H1 (cell line): Measurements from ENCODE around the gene SULF2. TPM values are rescaled to one million over a fixed set of nuclear protein-coding genes. Genes with fewer than 3 reads are reported as not detected.

Experiments
- CTCF ChIA-PET: fragments of 300-600 bp; sonication (Branson Sonifier 250); formaldehyde crosslinking; loops from one replicate; lab custom pipeline; 2021; ENCODE audit not compliant: partially characterized antibody; lab: Charles Lee
- POLR2A ChIA-PET: fragments of 300-600 bp; sonication (Branson Sonifier 250); formaldehyde crosslinking; loops from one replicate; lab custom pipeline; 2021; ENCODE audit warnings: inconsistent platforms; ENCODE audit not compliant: partially characterized antibody; lab: Charles Lee
- DNase-seq, 2 experiments: peaks; one replicate each; pipeline versions ENCODE4 v3.0.0 to v3.0.0-alpha.2; 2010 to 2022; ENCODE audit warnings: low spot score in 2 of 2, low read depth in 1 of 2, mixed read lengths in 1 of 2
- FAIRE-seq: peaks from 2 replicates; lab custom pipeline; 2011; peaks lifted over from hg19 to GRCh38; lab: Jason Lieb, UNC
- H2AFZ ChIP-seq: 2 replicates; pipeline ENCODE4 v1.8.1; 2012; ENCODE audit warnings: low read length, inconsistent platforms
- H2AK5ac ChIP-seq: 2 replicates; pipeline ENCODE4 v1.6.1; 2013; ENCODE audit warnings: low read depth, low read length
- H2BK120ac ChIP-seq: replicated peaks from 2 replicates; pipeline ENCODE3; 2013; ENCODE audit warnings: low read depth, low read length, inconsistent platforms
- H2BK12ac ChIP-seq: 2 replicates; pipeline ENCODE4 v1.6.1; 2013; ENCODE audit warnings: low read depth, low read length
- H2BK15ac ChIP-seq: 2 replicates; pipeline ENCODE4 v1.6.1; 2013; ENCODE audit warnings: low read length
- H2BK20ac ChIP-seq: 2 replicates; pipeline ENCODE4 v1.6.1; 2013; ENCODE audit warnings: low read length
- H2BK5ac ChIP-seq: 2 replicates; pipeline ENCODE4 v1.6.1; 2013; ENCODE audit warnings: low read depth, low read length
- H3K14ac ChIP-seq: 2 replicates; pipeline ENCODE4 v1.6.1; 2013; ENCODE audit warnings: inconsistent platforms; ENCODE audit not compliant: insufficient read length
- H3K18ac ChIP-seq: 2 replicates; pipeline ENCODE4 v1.6.1; 2013; ENCODE audit warnings: low read length; ENCODE audit errors: extremely low read depth
- H3K23ac ChIP-seq: 2 replicates; pipeline ENCODE4 v1.6.1; 2013; ENCODE audit warnings: inconsistent platforms; ENCODE audit not compliant: insufficient read length
- H3K23me2 ChIP-seq: 2 replicates; pipeline ENCODE4 v1.6.1; 2013; ENCODE audit warnings: low read depth, low read length
- H3K27ac ChIP-seq: 2 replicates; pipeline ENCODE4 v1.6.1; 2011; ENCODE audit warnings: low read depth, low read length, inconsistent platforms
- H3K27me3 ChIP-seq, 4 experiments: replicated peaks in 1 of 4; 1 replicate in 1 of 4; 2 replicates in 3 of 4; pipeline versions ENCODE4 v1.6.1 to v1.8.1; 2011 to 2013; ENCODE audit warnings: low read length in 3 of 4, mild to moderate bottlenecking in 3 of 4, inconsistent platforms in 2 of 4, mixed read lengths in 2 of 4, moderate library complexity in 1 of 4; ENCODE audit not compliant: control insufficient read depth in 3 of 4, insufficient read depth in 3 of 4; ENCODE audit errors: extremely low read depth in 1 of 4
- H3K36me3 ChIP-seq, 4 experiments: 2 replicates each; pipeline versions ENCODE4 v1.6.1 to v1.8.1; 2011 to 2013; ENCODE audit warnings: mild to moderate bottlenecking in 4 of 4, low read length in 3 of 4, moderate library complexity in 2 of 4, control low read depth in 1 of 4, inconsistent platforms in 1 of 4; ENCODE audit not compliant: insufficient read depth in 4 of 4, control insufficient read depth in 2 of 4
- H3K4ac ChIP-seq: replicated peaks from 2 replicates; pipeline ENCODE3; 2013; ENCODE audit warnings: low read length, low read depth, mixed read lengths, inconsistent platforms; ENCODE audit not compliant: insufficient read length
- H3K4me1 ChIP-seq, 4 experiments: replicated peaks in 1 of 4; 1 replicate in 1 of 4; 2 replicates in 3 of 4; pipeline versions ENCODE4 v1.6.1 to v1.8.1; 2011 to 2013; ENCODE audit warnings: low read length in 3 of 4, inconsistent platforms in 2 of 4, mixed read lengths in 1 of 4; ENCODE audit not compliant: insufficient read depth in 4 of 4, control insufficient read depth in 3 of 4
- H3K4me2 ChIP-seq, 2 experiments: 2 replicates each; pipeline versions ENCODE4 v1.6.1 to v1.8.1; 2011 to 2013; ENCODE audit warnings: low read depth in 2 of 2, low read length in 2 of 2, control low read depth in 1 of 2, inconsistent platforms in 1 of 2, mild to moderate bottlenecking in 1 of 2; ENCODE audit not compliant: insufficient read depth in 1 of 2
- H3K4me3 ChIP-seq, 4 experiments: fragments of 200-600, 300-600 bp in 1 of 4; sonication (generic), shearing (Covaris generic), sonication (Bioruptor Twin) in 1 of 4; 2 replicates each; pipeline versions ENCODE4 v1.5.1 to v1.8.1; 2011 to 2016; ENCODE audit warnings: low read length in 4 of 4, low read depth in 3 of 4, control low read depth in 2 of 4, inconsistent platforms in 2 of 4, mild to moderate bottlenecking in 2 of 4, mixed read lengths in 1 of 4, moderate library complexity in 1 of 4; ENCODE audit not compliant: insufficient read depth in 2 of 4; ENCODE audit errors: extremely low read depth in 1 of 4
- H3K56ac ChIP-seq: replicated peaks from 2 replicates; pipeline ENCODE3; 2013; ENCODE audit warnings: low read depth, mild to moderate bottlenecking, mixed read lengths, low read length, inconsistent platforms; ENCODE audit not compliant: insufficient read length
- H3K79me1 ChIP-seq: 2 replicates; pipeline ENCODE4 v1.6.1; 2013; ENCODE audit warnings: low read depth, low read length, control low read depth
- H3K79me2 ChIP-seq, 2 experiments: 2 replicates each; pipeline versions ENCODE4 v1.6.1 to v1.8.1; 2012 to 2013; ENCODE audit warnings: low read length in 2 of 2, mild to moderate bottlenecking in 2 of 2, inconsistent platforms in 1 of 2; ENCODE audit not compliant: insufficient read depth in 2 of 2, control insufficient read depth in 1 of 2
- H3K9ac ChIP-seq, 4 experiments: replicated peaks in 1 of 4; 1 replicate in 1 of 4; 2 replicates in 3 of 4; pipeline versions ENCODE4 v1.6.1 to v1.8.1; 2011 to 2013; ENCODE audit warnings: low read depth in 3 of 4, low read length in 3 of 4, control low read depth in 2 of 4, mild to moderate bottlenecking in 2 of 4, moderate library complexity in 2 of 4, inconsistent platforms in 1 of 4; ENCODE audit errors: extremely low read depth in 1 of 4
- H3K9me3 ChIP-seq, 2 experiments: 2 replicates each; pipeline versions ENCODE4 v1.6.1 to v1.8.1; 2012 to 2013; ENCODE audit warnings: mild to moderate bottlenecking in 2 of 2, moderate library complexity in 2 of 2, control low read depth in 1 of 2, inconsistent platforms in 1 of 2, low read depth in 1 of 2, low read length in 1 of 2, mixed read lengths in 1 of 2; ENCODE audit not compliant: insufficient read depth in 2 of 2
- H4K20me1 ChIP-seq, 2 experiments: replicated peaks in 1 of 2; 2 replicates each; pipeline versions ENCODE3 to v1.8.1; 2011 to 2013; ENCODE audit warnings: inconsistent platforms in 2 of 2, low read length in 2 of 2, mild to moderate bottlenecking in 1 of 2; ENCODE audit not compliant: insufficient read depth in 2 of 2, control insufficient read depth in 1 of 2
- H4K5ac ChIP-seq: 2 replicates; pipeline ENCODE4 v1.6.1; 2013; ENCODE audit warnings: low read length, low read depth, mixed read lengths, inconsistent platforms; ENCODE audit not compliant: insufficient read length
- H4K8ac ChIP-seq: 2 replicates; pipeline ENCODE4 v1.8.0; 2013; ENCODE audit warnings: mild to moderate bottlenecking, moderate library complexity, low read length, inconsistent platforms; ENCODE audit not compliant: insufficient read depth; ENCODE audit errors: extremely low read depth
- H4K91ac ChIP-seq: replicated peaks from 2 replicates; pipeline ENCODE3; 2013; ENCODE audit warnings: low read length, mixed read lengths, inconsistent platforms; ENCODE audit not compliant: insufficient read length
- BRCA1 ChIP-seq: IDR thresholded peaks from 2 replicates; pipeline ENCODE4 v1.6.1; 2012; ENCODE audit warnings: low read depth, low read length, improper control_type of control experiment
- EP300 ChIP-seq, 2 experiments: IDR thresholded peaks; 1 replicate in 1 of 2; 2 replicates in 1 of 2; pipeline ENCODE4 v1.6.1; 2011 to 2012; ENCODE audit warnings: low read depth in 2 of 2, low read length in 2 of 2, mild to moderate bottlenecking in 2 of 2, borderline replicate concordance in 1 of 2, inconsistent platforms in 1 of 2, moderate library complexity in 1 of 2
- WGBS, 2 experiments: shearing (Covaris generic) in 1 of 2; methylation state at CpG; one replicate each; pipeline versions ENCODE4 v1.1.6 to v1.1.7; 2013 to 2015; ENCODE audit warnings: low lambda C conversion rate in 2 of 2, mixed read lengths in 2 of 2, inconsistent platforms in 1 of 2, low coverage in 1 of 2, missing lambda C conversion rate in 1 of 2; ENCODE audit not compliant: insufficient replicate concordance in 2 of 2, insufficient coverage in 1 of 2, insufficient read length in 1 of 2; ENCODE audit errors: extremely low coverage in 1 of 2, missing lambda C conversion rate in 1 of 2; 5-methylcytosine and 5-hydroxymethylcytosine counted together
- polyA plus RNA-seq, 7 experiments: library from polyadenylated mRNA; depleted of rRNA in 3 of 7; stranded (reverse) in 5 of 7; unstranded in 2 of 7; fragments of >200 nt in 5 of 7; fragments of 200-250 nt in 2 of 7; gene quantifications; 1 replicate in 5 of 7; 2 replicates in 1 of 7; 4 replicates in 1 of 7; pipeline versions ENCODE4 v1.2.1 to v1.2.3, GENCODE V29; 2011 to 2013; ENCODE audit warnings: missing spikeins in 2 of 7, mixed read lengths in 2 of 7
- total RNA-seq: library from RNA; stranded (reverse); fragmentation: NEBNext Ultra II Directional; extraction: Animal tissue kit (Norgen Biotek cat#: 25700); gene quantifications from 2 replicates; pipeline ENCODE4 v1.2.1, GENCODE V29; 2021

Gene SULF2
- total and polyA plus RNA-seq, 2 of the 8 experiments (the other 6 are each of a cell fraction or from before 2014, with no cell fraction given) = 15.7 to 28.2 TPM

- FAIRE-seq (no peak), DNase-seq (no peak)
- Histone ChIP-seq H3K9ac (no peak overlapping the region), H3K14ac (no peak overlapping the region), H3K9me3 (no peaks in the 10 kb centered on the region), H2BK15ac (no peak overlapping the region), H3K23ac (no peak overlapping the region), H4K8ac (no peak overlapping the region), H3K4me1 (peaks cover 0 to 6% (median 2%) of the 10 kb centered on the region in 4 experiments; a peak in 5 of 7 replicates), H3K79me1 (no peaks in the 10 kb centered on the region), H2BK120ac (no peak overlapping the region), H3K4me3 (no peak overlapping the region), H3K4me2 (no peak overlapping the region), H3K18ac (no peak overlapping the region), H2BK12ac (no peak overlapping the region), H3K56ac (no peak overlapping the region), H3K79me2 (no peaks in the 10 kb centered on the region), H3K23me2 (peaks cover 10% of the 10 kb centered on the region), H4K5ac (no peak overlapping the region), H2AK5ac (no peak overlapping the region), H3K27ac (no peak overlapping the region), H3K36me3 (no peaks in the 10 kb centered on the region), H3K4ac (no peak overlapping the region), H4K20me1 (no peaks in the 10 kb centered on the region), H3K27me3 (peaks cover 0 to 17% (median 11%) of the 10 kb centered on the region in 4 experiments; a peak in 5 of 7 replicates), H4K91ac (no peak overlapping the region), H2BK5ac (no peak overlapping the region), H2AFZ (no peak overlapping the region), H2BK20ac (no peak overlapping the region)
- CTCF ChIA-PET = interaction anchor here (1.4 kb wide), 1 partner anchor 830 kb away, joined by 3 read pairs; no protein-coding TSS in a partner anchor
- 86% methylated on average over 5 of the region's 5 CpGs; no CpG with 5 or more reads in 1 of the 2 experiments for WGBS, 2 experiments
- POLR2A ChIA-PET = no interaction called here
- no peak for TF ChIP-seq EP300 (IDR thresholded peaks at IDR 0.05; ENCODE audit: borderline replicate concordance in 1 of 2, low read depth in 2 of 2, low read length in 2 of 2)
- no peak for TF ChIP-seq BRCA1
These were observed 5.3 kb upstream of the SULF2 start for GRCh38 chr20:47790580-47790965.
